DOHH2 (cell line): Measurements from ENCODE around the gene TUBB4B.

Source experiments
- H3F3A ChIP-seq: fragments of 200-600 bp; sonication (generic), shearing (Covaris generic); 2 replicates; pipeline ENCODE4 v1.6.0; 2016; ENCODE audit warnings: antibody characterized with exemption, mild to moderate bottlenecking; ENCODE audit not compliant: control insufficient read depth, insufficient read depth
- H3K27ac ChIP-seq: fragments of 200-600 bp; sonication (generic); 2 replicates; pipeline ENCODE4 v1.5.1; 2014; ENCODE audit warnings: low read depth, mild to moderate bottlenecking, low read length, moderate library complexity
- H3K27me3 ChIP-seq: fragments of 200-600 bp; sonication (generic); 2 replicates; pipeline ENCODE4 v1.6.1; 2014; ENCODE audit warnings: mild to moderate bottlenecking, low read length, mixed read lengths; ENCODE audit not compliant: control insufficient read depth
- H3K36me3 ChIP-seq: fragments of 200-600 bp; sonication (generic); 2 replicates; pipeline ENCODE4 v1.6.1; 2014; ENCODE audit warnings: mild to moderate bottlenecking, low read length, moderate library complexity, mixed read lengths; ENCODE audit not compliant: control insufficient read depth
- H3K4me1 ChIP-seq: fragments of 200-600 bp; sonication (generic); 2 replicates; pipeline ENCODE4 v1.6.1; 2014; ENCODE audit warnings: mild to moderate bottlenecking, low read length, mixed read lengths; ENCODE audit not compliant: control insufficient read depth
- H3K4me2 ChIP-seq: fragments of 200-600 bp; sonication (generic); 2 replicates; pipeline ENCODE4 v1.6.0; 2014; ENCODE audit warnings: mild to moderate bottlenecking, low read length, moderate library complexity
- H3K4me3 ChIP-seq: fragments of 200-600 bp; sonication (generic); 2 replicates; pipeline ENCODE4 v1.5.1; 2014; ENCODE audit warnings: mild to moderate bottlenecking, low read length, mixed read lengths
- H3K79me2 ChIP-seq: fragments of 200-600 bp; sonication (generic); 2 replicates; pipeline ENCODE4 v1.6.1; 2014; ENCODE audit warnings: mild to moderate bottlenecking, low read length, mixed read lengths; ENCODE audit not compliant: control insufficient read depth
- H3K9me2 ChIP-seq: fragments of 200-600 bp; sonication (generic); replicated peaks from 2 replicates; pipeline ENCODE4 v1.6.1; 2014; ENCODE audit warnings: mild to moderate bottlenecking, low read length, mixed read lengths; ENCODE audit not compliant: control insufficient read depth
- H3K9me3 ChIP-seq: fragments of 200-600 bp; sonication (generic); 2 replicates; pipeline ENCODE4 v1.6.1; 2014; ENCODE audit warnings: antibody characterized with exemption, low read length, mixed read lengths; ENCODE audit not compliant: control insufficient read depth, insufficient read depth
- H4K20me1 ChIP-seq: fragments of 200-600 bp; sonication (generic); 2 replicates; pipeline ENCODE4 v1.6.0; 2014; ENCODE audit warnings: low read depth, mild to moderate bottlenecking, antibody characterized with exemption, low read length, moderate library complexity; ENCODE audit not compliant: control insufficient read depth, insufficient read depth
- CTCF ChIP-seq: fragments of 200-600 bp; sonication (generic); IDR thresholded peaks from one replicate; pipeline ENCODE4 v1.5.1; 2014; ENCODE audit warnings: antibody characterized with exemption, mild to moderate bottlenecking, low read depth, low read length; ENCODE audit not compliant: poor library complexity, severe bottlenecking
- EZH2phosphoT487 ChIP-seq: fragments of 200-600 bp; sonication (generic); IDR thresholded peaks from 2 replicates; pipeline ENCODE4 v1.6.1; 2017; ENCODE audit warnings: borderline replicate concordance, mild to moderate bottlenecking, antibody characterized with exemption, low read length, moderate library complexity, mixed read lengths

Gene TUBB4B

GRCh38 chr9:137201205-137201868 is 39.8 kb upstream of the TUBB4B start:
- Histone ChIP-seq H3K9me2 (no peaks in the 10 kb centered on the region), H3K27me3 (no peaks in the 10 kb centered on the region), H3K36me3 (peaks cover 16% of the 10 kb centered on the region), H3K4me2 (peak overlapping the region; percentile 92), H3K9me3 (no peaks in the 10 kb centered on the region), H3F3A (peaks cover 6% of the 10 kb centered on the region), H3K79me2 (peaks cover 76% of the 10 kb centered on the region), H4K20me1 (peaks cover 8% of the 10 kb centered on the region; the same call in 1 of the 2 replicates), H3K27ac (peak overlapping the region; percentile 63), H3K4me1 (peaks cover 61% of the 10 kb centered on the region), H3K4me3 (peak overlapping the region; percentile 96)
- TF ChIP-seq CTCF (no peak), EZH2phosphoT487 (no peak)

- Histone ChIP-seq H3K27ac (no peak overlapping the region), H3K36me3 (peaks cover 29% of the 10 kb centered on the region), H3K27me3 (no peaks in the 10 kb centered on the region), H3K4me3 (peak overlapping the region; percentile 32), H3K4me1 (peaks cover 68% of the 10 kb centered on the region), H3F3A (peaks cover 6% of the 10 kb centered on the region), H3K9me2 (no peaks in the 10 kb centered on the region), H3K79me2 (peaks cover 87% of the 10 kb centered on the region), H3K4me2 (peak overlapping the region; percentile 92), H3K9me3 (no peaks in the 10 kb centered on the region), H4K20me1 (peaks cover 5% of the 10 kb centered on the region; the same call in 1 of the 2 replicates)
- TF ChIP-seq CTCF: no peak
- no peak for TF ChIP-seq EZH2phosphoT487
Observed at GRCh38 chr9:137202966-137203365, 38.1 kb upstream of the TUBB4B start.

GRCh38 chr9:137204731-137205125 is 36.4 kb upstream of the TUBB4B start:
- no peak for TF ChIP-seq EZH2phosphoT487
- TF ChIP-seq CTCF: no peak
- peak overlapping the region; percentile 99 for H3K4me3 ChIP-seq
- peaks cover 52% of the 10 kb centered on the region for H3K4me1 ChIP-seq
- H3K9me2 ChIP-seq: no peaks in the 10 kb centered on the region
- H3K27ac ChIP-seq: no peak overlapping the region
- peaks cover 5% of the 10 kb centered on the region; the same call in 1 of the 2 replicates for H4K20me1 ChIP-seq
- H3K4me2 ChIP-seq: peak overlapping the region; percentile 92
- H3K27me3 ChIP-seq: no peaks in the 10 kb centered on the region
- peaks cover 76% of the 10 kb centered on the region for H3K79me2 ChIP-seq
- peaks cover 36% of the 10 kb centered on the region for H3K36me3 ChIP-seq
- peaks cover 6% of the 10 kb centered on the region for H3F3A ChIP-seq
- no peaks in the 10 kb centered on the region for H3K9me3 ChIP-seq
